Stimulated activated CD4-positive, alpha-beta T cell treated with anti-CD3 and anti-CD28 coated beads, Interleukin-1b, Interleukin-23, amount 100 ng/mL, for 1 hour (primary cell): ENCODE measurements around the gene PLEKHM3.

Source experiments
- DNase-seq, 2 donors: peaks; one replicate each; pipeline ENCODE4 v3.0.0-alpha.2; 2020; ENCODE audit warnings: low read depth in 2 of 2

The PLEKHM3 gene, protein sequence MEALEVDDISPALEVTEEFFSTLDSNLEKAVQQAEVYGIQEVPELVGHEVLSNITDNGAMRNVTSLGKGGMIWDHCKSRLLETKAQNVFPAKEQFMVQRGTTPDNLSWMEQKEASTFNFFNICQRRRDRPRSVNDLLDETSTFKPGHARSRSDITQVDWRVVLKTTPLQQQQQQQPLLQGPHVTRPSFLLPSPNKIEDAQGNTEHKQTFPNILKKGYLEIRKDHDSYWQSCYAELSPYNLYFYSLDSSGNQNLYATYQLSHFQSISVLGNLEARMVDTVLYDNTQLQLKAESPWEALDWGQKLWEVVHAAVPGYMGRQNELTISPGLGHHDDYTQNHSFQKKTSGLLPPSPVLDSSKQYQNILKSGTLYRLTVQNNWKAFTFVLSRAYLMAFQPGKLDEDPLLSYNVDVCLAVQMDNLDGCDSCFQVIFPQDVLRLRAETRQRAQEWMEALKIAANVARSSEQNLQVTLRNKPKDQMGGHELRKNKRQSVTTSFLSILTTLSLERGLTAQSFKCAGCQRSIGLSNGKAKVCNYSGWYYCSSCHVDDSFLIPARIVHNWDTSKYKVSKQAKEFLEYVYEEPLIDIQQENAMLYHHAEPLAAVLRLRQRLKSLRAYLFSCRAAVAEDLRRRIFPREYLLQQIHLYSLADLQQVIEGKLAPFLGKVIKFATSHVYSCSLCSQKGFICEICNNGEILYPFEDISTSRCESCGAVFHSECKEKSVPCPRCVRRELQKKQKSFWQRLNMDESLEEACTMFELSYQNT

DNA sequence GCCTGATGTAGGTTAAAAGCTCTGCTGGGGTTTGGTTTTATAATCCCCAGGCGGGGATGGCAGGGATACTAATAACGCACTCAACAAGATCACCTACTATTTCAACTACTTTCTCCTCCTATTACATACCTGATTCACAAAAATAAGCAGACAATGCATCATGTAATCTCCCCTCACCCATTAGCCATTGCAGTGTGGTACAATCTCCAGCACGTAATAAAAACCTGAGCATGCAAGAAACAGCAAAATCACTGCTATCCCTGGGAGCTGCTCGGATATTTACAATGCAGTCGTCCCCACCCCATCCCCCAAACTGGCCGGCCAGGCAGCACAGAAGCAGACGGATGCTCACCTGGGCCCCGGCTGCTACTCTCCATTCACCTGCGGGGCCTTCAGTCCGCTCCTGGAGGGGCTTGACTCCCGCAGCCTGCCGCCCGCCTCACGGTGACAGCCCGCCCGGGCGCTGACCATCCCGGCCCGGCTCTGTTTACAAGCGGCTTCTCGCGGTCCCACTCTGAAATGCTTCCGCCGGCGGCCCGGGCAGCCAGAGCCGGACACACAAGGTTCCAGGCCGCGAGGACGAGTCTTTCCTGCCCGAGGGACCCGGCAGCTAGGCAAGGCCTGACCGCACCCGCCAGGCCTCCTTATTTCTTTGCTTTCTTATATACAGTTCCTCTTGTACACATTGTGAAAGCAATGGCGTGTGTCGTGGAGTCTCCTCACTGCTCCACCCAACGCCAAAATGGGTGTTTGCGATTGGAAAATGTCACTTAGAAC, at the start of gene PLEKHM3:
Gene PLEKHM3, minus strand, starts transcription at position 491 of the 777 bp plus-strand sequence. CDS start 23,888 bp downstream, outside the sequence.
- DNase-seq, result peak; percentile 31 to 62

DNA sequence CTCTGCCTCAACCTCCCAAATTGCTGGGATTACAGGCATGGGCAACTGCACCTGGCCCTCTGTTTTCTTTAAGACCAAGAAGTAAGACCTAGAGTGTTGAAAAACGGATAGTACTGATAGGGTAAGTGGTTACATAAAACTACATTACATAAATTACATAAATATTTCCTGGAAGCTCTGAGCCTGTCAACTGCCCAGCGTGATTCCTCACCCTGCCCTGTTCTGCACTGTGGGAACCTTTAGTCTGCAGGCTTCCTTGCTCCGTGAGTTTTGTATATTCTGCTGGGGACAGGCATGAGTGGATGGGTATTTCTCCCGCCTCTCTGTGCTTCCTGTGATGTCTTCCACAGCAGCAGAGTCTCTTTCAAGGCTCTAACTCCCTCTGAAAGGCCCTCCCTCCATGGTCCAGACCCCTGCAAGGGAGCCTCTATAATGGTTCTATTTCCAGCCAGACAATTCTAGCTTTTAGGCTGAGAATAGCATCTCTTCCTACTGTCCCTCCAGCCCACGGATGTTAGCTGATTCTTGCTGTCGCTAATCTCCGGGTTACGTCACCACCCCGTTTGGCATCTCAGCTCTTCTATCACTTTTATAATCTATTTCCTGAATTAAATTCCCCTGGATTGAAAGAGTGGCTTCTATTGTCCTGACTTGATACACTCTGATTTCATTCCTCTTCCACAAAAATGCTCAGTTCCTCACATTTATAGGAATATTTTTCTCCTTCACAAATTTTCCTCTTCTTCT, 49.5 kb upstream of the PLEKHM3 start:
- DNase-seq, result no peak

DNA sequence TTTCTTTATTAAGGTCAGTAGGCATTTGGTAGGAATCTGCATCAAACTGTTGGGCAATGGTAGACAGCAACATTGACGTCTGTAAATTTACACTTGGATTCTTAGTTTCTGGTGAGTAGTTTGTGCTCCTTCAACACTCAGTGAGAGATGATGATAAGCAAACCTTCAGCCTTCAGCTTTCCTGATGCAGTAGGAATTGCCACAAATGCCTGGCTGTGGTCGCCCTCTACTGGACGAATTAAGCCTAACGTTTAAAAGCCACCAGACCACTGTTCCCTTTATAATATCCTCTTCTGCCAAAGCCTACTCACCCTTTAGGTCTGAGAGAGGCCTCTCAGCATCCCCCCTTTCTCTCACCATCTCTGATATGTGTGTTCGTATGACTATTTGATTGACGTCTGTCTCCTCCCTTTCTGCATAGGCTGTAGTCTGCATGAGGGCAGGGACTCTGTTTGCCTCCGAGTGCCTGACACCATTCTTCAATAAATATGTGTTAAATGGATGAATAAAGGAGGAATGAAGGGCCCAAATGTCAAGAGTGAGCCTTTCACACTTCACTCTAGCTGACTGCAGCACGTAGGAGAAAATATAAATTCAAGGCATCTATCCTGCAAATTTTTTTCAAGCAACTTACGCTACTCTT, 47.0 kb upstream of the PLEKHM3 start:
- peak; percentile 5 to 21 for DNase-seq

DNA sequence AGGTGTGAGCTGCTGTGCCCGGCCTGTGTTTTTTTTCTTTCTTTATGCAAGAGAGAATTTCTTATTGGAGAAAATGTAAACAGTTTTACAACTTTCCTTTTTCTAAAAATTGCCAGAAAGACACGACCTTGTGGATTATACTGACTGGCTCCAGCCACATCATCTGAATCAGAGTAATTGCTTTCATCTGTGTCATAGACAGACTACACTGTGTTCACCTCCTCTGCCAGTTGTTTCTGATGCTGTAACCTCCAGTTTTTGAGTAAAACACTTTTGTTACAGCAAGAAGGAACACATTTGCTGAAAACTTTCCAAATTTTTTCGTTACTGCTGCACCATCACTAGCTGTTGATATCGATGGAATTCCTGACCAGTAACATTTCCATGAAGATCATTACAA, 43.9 kb upstream of the PLEKHM3 start:
- no peak for DNase-seq

DNA sequence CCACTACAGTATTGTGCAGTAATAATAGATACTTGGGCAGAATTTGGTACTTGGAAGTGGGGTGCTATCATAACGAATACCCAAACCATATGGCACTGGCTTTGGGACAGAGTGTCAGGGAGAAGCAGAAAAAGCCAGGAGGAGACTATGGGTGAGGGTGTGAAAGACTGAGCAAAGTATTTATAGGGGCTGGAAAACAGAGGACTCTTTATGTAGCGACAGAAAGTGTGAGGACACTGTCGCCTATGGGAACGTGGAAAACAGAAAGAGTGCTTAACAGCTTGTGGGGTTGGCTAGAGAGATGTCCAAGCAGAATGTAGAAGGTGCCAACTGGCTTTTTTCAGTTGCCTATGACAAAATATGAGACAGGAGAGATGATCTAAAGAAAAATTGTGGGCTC, 40.7 kb upstream of the PLEKHM3 start:
- DNase-seq, result no peak

DNA sequence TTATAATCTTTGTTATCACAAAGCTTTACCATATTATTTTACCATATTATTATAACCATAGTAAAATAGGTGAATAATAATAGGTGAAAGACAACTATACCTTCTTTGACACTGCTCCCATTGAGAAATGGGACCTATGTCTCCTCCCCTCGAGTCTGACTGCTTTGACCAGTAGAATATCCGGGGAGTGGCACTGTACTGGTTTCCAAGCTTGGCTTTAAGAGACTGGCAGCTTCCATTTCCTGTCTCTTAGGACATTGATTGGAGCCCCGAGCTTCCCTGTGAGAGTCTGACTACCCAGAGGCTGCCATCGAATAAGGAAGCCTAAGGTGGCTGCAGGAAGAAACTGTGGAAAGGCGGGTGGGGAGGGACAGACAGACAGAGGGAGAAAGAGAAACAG, 40.1 kb upstream of the PLEKHM3 start:
- DNase-seq, result no peak

DNA sequence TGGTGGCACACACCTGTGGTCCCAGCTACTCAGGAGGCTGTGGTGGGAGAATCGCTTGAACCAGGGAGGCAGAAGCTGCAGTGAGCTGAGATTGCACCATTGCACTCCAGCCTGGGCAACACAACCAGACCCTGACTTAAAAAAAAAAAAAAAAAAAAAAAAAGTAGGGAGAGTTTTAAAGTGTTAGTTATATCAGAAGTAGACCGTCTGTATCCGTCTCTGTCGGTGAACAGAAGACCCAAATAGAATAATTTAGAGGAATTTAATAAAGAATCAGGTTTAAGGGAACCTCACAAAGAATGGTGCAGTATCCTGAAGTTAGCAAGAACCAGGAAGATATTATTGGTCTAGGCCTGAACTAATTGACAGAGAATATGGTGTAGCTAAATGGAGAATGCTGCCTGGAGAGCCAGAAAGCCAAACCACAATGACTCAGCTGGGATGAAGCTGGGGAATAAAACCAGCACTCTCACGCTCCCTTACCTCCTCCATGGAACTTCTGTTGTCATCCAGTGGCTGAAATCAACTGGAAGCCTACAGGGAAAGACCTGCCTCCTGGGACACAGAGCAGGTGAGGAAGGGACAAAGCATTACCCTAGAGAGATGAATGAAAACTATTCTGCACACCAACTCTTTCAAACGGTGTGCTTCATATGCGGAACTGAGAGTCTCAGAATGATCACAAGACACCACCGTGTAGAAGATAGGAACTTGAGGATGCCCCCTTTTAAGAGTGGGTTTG, 39.1 kb upstream of the PLEKHM3 start:
- DNase-seq, result no peak

DNA sequence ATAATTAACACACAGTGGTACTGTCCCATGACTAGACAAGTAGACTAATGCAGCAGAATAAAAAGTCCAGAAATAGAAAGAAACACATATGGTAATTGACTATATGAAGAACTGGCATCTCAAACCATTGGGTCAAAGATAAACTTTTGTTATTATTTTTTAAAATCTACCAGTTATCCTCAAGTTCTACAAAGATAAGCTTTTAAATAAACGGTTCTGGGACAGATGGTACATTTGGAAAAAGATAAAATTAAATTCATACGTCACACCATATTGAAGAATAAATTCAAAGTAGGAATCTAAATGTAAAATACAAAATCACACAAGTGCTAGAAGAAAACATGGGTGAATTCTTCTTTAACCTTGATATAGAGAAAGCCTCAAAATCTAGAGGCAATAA, 37.6 kb upstream of the PLEKHM3 start:
- DNase-seq, result no peak

DNA sequence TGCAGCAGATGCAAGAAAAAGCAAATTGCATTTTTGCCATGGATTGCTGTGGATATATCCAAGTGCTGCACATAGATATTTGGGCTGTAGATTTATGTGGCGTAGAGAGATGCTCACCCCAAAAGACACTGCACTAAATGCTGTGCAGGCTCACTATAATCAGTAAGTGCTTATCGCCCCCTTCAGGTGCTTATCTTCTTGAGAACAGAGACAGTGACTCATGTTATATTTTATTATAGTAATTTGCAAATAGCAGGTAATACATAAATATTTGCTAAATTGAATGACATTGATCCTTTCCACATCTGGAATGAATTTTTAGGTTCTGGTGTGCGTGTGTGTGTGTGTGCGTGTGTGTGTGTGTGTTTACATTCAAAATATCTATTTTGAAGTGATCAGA, 36.8 kb upstream of the PLEKHM3 start:
- DNase-seq, result no peak

DNA sequence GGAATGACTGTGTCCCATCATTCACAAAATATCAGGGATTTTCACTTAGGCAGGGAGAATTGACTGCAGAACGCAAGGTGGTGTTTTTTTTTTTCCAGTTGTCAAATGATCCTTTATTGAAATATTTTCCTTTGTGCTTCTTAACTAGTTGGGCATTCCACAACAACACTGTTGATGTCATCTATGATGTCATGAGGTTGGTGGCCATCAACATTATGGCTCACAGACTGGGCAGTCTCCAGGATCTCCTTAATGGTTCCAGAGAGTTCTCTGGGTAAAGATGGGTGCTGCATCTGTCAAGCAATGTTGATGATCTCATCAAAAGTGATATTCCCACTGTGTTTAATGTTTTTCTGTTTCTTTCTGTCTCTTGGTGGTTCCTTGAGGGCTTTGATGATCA, 31.8 kb upstream of the PLEKHM3 start:
- DNase-seq, result no peak

DNA sequence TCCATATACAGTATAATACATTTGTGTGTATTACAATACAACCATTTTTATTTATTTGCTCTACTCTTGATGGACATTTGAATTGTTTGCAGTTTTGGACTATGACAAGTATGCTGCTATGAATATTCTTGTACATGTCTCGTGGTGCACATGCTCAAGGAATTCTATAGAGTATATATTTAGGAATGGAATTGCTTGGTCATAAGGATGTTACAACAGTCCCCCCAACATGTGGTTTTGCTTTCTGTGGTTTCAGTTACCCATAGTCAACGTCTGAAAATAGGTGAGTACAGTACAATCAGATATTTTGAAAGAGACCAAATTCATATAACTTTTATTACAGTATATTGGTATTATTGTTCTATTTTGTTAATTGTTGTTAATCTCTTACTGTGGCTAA, 24.1 kb upstream of the PLEKHM3 start:
- DNase-seq, result no peak

DNA sequence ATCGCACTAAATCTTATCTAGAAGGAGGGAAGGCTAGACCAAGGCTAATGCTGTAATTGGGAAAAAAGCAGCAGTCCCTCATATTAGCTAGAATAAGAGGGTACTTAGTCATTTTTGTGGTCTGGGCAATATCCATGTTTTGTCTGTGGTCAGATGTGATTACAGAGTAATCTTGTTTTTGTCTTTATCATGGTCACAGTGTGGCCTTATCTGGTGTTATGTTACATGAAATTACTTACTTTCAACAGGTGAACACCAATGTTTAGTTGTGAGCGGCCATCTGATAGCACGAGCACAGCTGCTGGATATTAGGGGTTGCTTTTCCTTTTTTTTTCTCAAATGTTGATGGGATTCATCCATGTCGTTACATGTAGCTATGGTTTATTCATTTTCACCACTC, 23.7 kb upstream of the PLEKHM3 start:
- DNase-seq, result no peak

DNA sequence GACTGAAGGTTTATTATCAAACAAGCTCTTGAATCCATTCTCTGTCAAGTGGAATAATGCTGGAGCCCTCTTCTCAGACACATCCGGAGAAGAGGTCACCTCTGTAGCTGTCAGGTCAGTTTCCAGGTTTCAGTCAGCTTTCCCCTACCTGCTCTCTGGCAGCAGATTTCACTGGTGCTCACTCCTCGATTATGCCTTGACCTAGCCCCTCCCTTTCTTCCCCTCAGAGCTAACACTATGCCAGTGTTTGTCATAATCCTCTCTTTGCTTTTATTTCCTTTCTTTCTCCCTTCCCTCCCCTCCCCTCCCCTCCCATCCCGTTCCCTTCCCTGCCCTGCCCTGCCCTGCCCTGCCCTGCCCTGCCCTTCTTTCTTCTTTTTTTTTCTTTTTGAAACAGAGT, 22.5 kb upstream of the PLEKHM3 start:
- DNase-seq, result no peak

DNA sequence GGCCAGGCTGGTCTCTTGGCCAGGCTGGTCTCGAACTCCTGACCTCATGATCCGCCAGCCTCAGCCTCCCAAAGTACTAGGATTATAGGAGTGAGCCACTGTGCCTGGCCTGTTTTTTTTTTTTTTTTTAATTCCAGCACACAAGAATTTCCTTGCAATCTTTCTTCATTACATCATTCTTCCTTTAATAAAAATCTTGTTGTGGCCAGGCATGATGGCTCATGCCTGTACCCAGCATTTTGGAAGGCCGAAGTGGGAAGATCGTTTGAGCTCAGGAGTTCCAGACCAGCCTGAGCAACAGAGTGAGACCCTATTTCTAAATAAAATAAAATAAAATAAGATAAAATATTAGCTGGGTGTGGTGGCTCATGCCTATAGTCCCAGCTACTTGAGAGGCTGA, 21.4 kb upstream of the PLEKHM3 start:
- DNase-seq, result no peak

DNA sequence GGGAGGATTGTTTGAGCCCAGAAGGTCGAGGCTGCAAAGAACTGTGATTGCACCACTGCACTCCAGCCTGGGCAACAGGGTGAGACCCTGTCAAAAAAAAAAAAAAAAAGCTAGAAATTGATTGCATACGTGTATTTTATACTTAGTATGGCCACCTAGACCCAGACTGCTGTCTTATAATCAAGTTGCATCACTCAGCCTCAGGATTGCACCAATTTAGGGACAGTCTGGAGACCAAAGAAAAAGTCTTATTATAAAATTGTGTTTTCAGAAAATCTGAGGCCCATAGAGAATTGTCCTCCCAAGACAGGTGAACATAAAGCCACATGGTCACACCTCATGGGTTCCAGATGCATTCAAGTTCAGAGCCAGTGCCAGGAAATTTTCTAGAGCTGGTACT, 17.1 kb upstream of the PLEKHM3 start:
- DNase-seq, result no peak

DNA sequence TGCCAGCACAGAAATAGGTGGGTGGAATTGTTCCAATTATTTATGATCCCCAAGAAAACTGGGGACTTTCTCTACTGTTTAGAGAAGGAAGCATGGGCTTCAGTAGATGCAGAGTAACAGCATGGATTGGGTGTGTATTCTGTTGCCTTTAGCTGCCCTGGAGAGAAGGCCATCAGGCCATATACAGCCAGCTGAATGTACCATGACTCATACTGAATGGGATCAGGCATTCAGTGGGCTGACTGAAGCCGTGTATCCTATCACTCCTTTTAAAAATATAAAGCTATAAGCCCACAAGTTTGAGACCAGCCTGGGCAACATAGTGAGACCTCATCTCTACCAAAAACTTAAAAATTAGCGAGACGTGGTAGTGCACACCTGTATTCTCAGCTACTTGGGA, 16.7 kb upstream of the PLEKHM3 start:
- DNase-seq, result no peak

DNA sequence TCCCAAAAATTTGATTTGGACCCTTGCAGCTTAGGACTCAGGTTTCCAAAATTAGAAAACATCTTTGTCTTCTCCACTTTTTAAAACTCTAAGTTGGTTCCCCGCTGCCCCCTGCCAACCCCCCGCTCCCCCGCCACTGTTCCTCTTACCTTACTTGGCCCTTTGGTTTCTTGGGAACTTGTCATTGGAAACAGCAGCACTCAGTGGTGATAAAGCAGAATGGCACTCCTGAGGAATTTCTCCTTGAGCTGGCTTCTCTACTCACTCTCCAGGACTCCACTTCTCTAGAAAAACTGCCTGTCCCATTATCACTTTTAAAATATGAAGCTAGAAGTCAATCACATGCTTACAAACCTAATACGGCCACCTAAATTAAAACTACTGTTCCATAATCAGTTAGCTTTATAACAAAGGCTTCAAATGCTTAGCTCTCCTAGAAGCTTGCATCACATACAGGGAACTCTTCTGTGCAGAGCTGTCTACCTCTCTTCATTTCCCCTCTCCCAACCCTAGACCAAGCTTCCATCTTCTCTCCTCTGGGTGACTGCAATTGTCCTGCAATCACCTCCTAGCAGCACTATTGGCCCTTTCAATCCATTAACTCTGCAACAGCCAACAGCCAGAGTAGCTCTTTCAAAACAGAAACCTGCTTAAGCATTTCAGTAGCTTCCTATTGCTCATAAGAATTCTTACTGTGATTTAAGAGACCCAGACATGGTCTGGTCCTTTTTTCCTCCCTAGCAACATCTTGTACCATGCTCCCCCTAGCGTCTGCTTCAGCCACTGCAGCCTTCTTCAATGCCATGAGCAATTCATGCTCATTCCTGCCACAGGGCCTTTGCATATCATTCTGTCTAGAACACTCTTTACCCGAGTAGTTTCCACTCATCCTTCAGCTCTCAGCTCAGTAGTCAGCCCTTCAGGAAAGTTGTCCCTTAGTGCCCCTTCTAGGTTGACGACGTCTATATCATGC, 15.2 kb upstream of the PLEKHM3 start:
- DNase-seq, result peak in 1 of 2 donors; percentile 44

DNA sequence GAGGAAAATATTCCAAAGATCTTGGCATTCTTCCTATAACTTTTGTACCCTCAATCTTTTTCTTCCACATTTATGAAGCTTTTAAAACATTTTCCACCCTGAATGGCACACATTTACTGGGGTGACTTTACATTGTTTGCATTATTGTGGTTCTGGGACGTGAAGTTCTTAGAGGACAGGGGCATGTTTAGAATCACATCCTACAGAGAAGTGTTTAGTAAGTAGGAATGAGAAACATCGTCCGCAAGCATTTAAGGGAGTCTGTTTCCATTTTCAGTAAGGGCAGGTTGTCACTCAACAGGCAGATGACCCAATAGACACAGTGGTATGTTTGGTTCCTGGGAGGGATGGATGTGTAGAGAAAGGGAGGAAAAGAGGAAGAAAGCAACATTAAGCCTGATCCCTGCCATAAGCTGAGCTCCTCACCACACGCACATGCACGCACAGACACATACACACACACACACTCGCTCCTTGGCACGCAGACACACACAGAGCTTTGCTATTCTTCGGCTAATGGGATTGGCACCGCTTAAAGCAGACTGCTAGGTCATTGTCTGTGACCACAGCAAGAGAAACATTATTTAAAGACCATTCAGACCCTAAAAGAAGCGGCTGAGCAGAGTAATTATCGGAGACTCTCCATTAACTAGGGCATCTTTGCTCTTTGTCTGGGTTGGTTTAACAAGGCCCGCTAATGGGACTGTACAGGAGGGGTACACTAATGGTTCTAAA, 14.2 kb upstream of the PLEKHM3 start:
- no peak for DNase-seq
